Panc1 (cell line): ENCODE data around the gene FRS2.

Experiments used
- POLR2AphosphoS5 ChIP-seq: IDR thresholded peaks from 2 replicates; pipeline ENCODE4 v1.6.1; 2012; ENCODE audit warnings: mild to moderate bottlenecking, low read depth, low read length, moderate library complexity
- TF ChIP-seq, protein P1 (sequence below): fragments of 450-650 bp; IDR thresholded peaks from 2 replicates; pipeline ENCODE4 v1.5.1; 2017; ENCODE audit warnings: mild to moderate bottlenecking
- TF ChIP-seq, protein P2 (sequence below), 2 experiments: IDR thresholded peaks; 2 replicates each; pipeline ENCODE4 v1.6.1; 2011 to 2012; ENCODE audit warnings: low read depth in 2 of 2, control low read depth in 1 of 2, low read length in 1 of 2, mild to moderate bottlenecking in 1 of 2, moderate library complexity in 1 of 2; ENCODE audit not compliant: insufficient read depth in 1 of 2

DNA sequence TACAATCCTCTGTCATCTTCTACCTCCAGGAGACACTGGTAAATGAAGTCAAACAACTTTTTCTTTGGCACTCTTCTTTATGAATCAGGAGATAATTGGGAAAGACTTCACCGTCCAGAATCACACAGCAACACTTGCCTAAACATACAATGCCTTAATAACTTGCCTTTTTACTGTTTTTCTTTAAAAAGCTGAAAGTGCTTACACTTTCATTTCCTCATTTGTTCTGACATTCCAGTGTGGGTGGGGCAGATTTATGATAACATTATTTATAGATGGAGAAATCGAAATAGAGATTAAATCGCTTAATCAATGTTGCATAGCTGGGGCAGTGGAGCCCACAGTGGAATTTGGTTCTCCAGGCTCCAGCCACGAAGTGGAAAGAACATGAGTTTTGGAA, 2.8 kb upstream of the FRS2 start:
- TF ChIP-seq, protein P1, sequence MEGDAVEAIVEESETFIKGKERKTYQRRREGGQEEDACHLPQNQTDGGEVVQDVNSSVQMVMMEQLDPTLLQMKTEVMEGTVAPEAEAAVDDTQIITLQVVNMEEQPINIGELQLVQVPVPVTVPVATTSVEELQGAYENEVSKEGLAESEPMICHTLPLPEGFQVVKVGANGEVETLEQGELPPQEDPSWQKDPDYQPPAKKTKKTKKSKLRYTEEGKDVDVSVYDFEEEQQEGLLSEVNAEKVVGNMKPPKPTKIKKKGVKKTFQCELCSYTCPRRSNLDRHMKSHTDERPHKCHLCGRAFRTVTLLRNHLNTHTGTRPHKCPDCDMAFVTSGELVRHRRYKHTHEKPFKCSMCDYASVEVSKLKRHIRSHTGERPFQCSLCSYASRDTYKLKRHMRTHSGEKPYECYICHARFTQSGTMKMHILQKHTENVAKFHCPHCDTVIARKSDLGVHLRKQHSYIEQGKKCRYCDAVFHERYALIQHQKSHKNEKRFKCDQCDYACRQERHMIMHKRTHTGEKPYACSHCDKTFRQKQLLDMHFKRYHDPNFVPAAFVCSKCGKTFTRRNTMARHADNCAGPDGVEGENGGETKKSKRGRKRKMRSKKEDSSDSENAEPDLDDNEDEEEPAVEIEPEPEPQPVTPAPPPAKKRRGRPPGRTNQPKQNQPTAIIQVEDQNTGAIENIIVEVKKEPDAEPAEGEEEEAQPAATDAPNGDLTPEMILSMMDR, result no peak
- no peak for TF ChIP-seq POLR2AphosphoS5
- TF ChIP-seq, protein P2, sequence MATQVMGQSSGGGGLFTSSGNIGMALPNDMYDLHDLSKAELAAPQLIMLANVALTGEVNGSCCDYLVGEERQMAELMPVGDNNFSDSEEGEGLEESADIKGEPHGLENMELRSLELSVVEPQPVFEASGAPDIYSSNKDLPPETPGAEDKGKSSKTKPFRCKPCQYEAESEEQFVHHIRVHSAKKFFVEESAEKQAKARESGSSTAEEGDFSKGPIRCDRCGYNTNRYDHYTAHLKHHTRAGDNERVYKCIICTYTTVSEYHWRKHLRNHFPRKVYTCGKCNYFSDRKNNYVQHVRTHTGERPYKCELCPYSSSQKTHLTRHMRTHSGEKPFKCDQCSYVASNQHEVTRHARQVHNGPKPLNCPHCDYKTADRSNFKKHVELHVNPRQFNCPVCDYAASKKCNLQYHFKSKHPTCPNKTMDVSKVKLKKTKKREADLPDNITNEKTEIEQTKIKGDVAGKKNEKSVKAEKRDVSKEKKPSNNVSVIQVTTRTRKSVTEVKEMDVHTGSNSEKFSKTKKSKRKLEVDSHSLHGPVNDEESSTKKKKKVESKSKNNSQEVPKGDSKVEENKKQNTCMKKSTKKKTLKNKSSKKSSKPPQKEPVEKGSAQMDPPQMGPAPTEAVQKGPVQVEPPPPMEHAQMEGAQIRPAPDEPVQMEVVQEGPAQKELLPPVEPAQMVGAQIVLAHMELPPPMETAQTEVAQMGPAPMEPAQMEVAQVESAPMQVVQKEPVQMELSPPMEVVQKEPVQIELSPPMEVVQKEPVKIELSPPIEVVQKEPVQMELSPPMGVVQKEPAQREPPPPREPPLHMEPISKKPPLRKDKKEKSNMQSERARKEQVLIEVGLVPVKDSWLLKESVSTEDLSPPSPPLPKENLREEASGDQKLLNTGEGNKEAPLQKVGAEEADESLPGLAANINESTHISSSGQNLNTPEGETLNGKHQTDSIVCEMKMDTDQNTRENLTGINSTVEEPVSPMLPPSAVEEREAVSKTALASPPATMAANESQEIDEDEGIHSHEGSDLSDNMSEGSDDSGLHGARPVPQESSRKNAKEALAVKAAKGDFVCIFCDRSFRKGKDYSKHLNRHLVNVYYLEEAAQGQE (IDR thresholded peaks at IDR 0.05; ENCODE audit: insufficient read depth in 1 of 2, low read depth in 2 of 2, low read length in 1 of 2), result no peak
